HG03095 (cell line): ENCODE results near the gene ZYG11B.
"Not testable (repeated sequence)": the region's sequence is repeated elsewhere in the genome, so short reads cannot be mapped to it uniquely, and the experiment has no call there.

Experiments used
- ATAC-seq: cut with Tn5 transposase; IDR thresholded peaks from one replicate; pipeline ENCODE4 v1.9.1; 2021; ENCODE audit warnings: moderate library complexity; ENCODE audit not compliant: unreplicated experiment

Gene ZYG11B

DNA sequence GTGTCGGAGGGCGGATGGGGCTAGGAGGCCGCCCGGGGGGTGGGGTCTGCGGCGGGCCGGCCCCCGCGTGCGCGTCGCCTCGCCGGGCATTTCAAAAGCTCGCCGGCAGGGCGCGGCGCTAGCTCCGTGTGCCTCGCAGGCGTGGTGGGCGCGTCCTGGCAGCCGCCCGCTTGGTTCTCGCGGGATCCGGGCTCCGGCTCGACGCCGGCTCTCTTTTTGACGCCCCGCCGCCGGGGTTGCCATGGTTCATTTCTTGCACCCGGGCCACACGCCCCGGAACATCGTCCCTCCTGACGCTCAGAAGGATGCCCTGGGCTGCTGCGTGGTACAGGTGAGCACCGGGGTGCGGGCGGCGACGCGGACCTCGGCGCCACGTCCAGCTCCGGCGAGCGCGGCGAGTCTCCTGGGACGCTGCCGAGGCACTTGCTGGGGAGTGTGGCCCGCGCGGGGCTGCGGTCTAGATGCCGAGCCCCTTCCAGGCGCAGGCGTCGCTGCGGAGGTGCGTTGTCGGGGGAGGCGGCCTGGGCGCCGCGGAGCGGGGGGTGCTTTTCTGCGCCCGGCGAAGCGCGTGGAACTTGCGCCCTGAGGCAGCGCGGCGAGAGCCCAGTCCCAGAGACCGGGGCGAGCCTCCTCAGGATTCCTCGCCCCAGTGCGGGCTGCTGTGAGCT lies 116.5 kb downstream of the ZYG11B start, which contains the start of gene ZYG11A:
ZYG11A (plus strand) TSS at position 118 of the 668 bp plus-strand sequence; CDS start at position 242, 124 bp downstream.
- peak; percentile 93 for ATAC-seq

DNA sequence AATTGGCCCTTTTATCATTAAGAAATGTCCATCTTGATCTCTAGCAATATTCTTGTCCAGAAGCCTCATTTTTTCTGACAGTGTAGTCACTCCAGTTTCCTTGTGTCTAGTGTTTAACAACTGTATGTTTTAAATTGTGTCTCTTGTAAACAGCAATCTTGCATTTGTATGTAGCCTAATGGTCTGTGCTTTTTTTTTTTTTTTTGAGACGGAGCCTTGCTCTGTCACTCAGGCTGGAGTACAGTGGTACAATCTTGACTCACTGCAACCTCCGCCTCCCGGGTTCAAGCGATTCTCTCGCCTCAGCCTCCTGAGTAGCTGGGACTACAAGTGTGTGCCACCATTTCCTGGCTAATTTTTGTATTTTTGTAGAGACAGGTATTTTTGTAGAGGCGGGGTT lies 118.9 kb downstream of the ZYG11B start:
- not testable (repeated sequence) for ATAC-seq

DNA sequence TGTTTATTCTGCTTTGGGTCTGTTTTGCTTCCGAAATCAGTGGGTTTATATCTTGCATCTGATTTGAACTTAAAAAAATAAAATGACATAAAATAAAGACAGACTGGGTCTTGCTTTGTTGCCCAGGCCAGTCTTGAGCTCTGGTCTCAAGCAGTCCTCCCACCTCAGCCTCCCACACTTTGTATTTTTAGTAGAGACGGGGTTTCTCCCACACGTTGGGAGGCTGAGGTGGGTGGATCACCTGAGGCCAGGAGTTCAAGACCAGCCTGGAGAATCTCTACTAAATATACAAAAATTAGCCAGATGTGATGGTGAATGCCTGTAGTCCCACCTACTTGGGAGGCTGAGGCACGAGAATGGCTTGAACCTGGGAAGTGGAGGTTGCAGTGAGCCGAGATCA lies 122.2 kb downstream of the ZYG11B start:
- no peak for ATAC-seq

DNA sequence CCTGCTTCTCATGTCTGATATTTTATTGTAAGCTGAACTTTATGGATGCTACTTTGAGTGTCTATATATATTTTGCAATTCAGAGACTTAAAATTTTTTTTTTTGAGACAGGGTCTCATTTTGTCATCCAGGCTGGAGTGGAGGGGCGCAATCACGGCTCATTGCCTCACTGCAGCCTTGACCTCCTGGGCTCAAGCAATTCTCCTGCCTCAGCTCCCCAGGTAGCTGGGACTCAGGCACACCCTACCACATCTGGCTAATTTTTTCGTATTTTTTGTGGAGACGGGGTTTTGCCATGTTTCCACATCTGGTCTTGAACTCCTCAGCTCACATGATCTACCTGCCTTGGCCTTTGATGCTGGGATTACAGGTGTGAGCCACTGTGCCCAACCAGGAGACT lies 124.7 kb downstream of the ZYG11B start:
- ATAC-seq = no peak

DNA sequence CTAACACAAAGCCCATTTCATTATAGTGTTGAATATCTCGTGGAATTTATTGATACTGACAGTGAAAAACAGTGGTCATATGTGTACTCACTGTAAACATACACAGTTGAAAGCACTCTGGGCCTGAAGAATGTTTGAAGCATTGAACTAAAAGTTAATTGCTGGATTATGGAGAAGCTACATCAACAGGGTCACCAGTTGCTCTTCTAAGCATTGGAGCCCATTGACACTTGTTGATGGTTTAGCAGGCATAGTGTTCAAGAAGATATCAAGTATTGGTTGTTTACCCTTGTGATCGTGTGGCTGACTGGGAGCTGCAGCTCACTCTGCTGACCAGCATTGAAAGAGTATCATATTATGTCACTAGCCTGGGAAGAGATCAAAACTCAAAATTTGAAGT lies 126.6 kb downstream of the ZYG11B start:
- no peak for ATAC-seq

DNA sequence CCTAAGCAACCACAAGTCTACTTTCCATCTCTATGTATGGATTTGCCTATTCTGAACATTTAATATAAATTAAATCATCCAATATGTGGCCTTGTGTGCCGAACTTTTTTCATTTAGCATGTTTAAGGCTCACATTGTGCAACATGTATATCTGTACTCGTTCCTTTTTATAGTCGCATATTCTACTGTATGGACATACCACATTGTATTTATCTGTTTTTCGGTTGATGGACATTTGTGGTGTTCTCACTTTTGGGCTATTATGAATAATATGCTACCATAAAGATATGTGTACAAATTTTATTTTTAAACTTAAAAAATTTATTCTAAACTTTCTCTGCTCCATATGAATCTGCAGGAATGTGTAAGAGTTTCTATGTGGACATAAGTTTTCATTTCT lies 129.3 kb downstream of the ZYG11B start:
- no peak for ATAC-seq

DNA sequence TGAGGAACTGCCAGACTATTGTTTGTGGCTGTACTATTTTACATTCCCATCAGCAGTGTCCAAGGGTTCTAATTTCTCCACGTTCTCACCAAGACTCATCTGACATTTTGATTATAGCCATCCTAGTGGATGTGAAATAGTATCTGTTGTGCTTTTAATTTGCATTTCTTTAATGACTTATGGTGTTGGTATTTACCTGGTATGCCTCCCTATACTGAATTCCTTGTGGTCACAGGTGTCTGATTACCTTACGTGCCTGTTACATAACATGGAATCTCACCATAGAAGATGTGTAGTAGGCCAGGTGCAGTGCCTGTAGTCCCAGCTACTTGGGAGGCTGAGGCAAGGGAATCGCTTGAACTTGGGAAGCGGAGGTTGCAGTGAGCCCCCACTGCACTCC lies 129.8 kb downstream of the ZYG11B start:
- ATAC-seq = no peak

DNA sequence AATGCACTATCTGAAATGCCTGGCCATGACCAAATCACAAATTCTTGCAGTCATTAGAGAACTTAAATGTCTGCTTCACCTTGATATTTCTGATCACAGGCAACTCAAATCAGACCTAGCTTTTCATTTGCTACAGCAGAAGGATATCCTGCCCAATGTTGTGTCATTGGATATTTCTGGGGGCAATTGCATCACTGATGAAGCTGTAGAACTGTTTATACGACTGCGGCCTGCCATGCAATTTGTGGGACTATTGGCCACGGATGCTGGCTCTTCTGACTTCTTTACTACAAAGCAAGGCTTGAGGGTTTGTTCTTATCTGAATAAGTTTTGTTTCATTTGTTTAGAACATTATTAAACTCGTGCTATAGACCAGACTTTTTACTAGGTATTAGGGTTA lies 131.2 kb downstream of the ZYG11B start:
- no peak for ATAC-seq

DNA sequence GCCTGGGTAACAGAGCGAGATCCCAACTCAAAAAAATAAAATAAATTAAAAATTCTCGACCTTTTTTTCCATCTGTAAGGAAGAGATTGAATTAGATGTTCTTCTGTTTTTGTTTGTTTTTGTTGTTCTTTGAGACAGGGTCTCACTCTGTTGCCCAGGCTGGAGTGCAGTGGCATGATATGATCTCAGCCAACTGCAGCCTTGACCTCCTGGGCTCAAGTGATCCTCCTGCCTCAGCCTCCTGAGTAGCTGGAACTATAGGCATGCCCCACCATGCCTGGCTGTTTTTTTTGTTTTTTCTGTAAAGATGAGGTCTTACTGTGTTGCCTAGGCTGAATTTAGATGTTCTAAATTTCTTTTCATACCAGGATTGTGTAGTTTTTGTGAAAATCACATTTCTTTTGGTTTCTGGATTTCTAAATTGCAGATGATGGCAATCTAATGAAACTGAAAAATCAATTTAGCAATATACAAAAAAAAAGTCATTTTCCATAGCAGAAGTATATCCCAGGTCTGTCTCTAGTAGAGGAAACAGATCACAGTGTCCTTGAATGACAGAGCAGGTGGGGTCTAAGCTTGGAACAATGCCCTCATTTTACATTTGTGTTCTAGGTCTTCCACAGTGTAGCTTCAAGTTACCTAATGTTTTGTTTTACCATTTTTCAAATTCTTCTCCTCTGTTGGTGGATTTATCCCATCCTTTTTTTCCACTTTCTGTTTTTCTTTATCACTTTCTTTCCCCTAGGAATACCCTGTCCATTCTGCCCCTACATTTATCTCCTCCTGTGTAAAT lies 136.6 kb downstream of the ZYG11B start:
- no peak for ATAC-seq

DNA sequence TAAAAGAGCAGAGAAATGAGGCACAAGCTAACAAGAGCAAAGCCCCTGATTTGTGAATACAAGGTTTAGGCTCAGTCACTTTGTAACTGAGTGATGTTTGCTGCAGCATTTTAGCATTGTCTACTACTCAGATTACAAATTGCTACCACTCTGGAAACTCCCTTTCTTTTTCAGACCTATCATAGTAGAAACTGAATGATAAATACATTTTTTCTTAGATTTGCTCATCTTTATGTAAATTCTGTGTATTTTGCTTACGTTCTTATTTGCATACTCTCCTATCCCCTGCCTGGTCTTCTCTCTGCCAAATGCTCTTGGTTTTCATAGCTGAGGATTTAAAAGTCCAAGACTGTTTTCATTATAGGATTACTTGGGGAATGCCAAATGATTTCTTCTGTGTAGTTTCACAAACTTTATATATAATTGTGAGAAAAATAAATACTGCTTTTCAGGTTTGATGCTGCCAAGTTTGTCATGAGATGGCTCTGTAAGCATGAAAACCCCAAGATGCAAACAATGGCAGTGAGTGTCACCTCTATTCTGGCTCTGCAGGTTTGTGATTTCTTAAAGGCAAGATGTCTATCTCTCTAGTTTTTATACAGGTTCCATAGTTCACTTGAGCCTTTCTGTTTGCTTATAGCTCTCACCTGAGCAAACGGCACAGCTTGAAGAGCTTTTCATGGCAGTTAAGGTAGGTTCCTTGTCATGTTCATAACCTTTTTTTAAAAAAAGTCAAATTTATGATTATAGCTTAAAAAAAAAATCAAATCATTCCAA lies 141.0 kb downstream of the ZYG11B start:
- ATAC-seq = peak; percentile 85

DNA sequence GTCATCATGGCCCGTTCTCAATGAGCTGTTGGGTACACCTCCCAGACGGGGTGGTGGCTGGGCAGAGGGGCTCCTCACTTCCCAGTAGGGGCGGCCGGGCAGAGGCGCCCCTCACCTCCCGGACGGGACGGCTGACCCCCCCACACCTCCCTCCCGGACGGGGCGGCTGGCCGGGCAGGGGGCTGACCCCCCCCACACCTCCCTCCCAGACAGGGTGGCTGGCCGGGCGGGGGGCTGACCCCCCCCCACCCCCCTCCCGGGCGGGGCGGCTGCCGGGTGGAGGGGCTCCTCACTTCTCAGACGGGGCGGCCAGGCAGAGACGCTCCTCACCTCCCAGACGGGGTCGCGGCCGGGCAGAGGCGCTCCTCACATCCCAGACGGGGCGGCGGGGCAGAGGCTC lies 143.5 kb downstream of the ZYG11B start:
- not testable (repeated sequence) for ATAC-seq

DNA sequence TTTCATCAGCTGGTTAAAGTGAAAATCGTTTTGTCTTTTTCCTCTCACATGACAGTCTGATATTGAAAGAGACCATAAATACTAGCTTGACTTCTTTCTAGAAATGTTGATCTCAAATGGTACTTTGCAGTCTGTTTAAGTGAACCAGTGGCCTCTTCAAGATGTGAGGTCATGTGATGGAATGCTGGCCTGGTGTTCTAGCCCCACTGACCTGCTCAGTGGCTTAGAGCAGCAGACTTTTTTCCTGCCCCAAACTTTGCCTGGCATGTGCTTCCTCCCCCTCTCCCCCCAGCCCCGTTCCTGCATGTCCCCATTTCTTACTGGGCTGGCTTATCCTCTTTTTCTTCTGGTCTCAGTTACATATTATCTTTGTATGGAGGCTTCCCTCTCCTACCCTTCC lies 150.6 kb downstream of the ZYG11B start:
- ATAC-seq = no peak
